ENCODE data around the gene DDIT3. TPM values are rescaled to one million over a fixed set of nuclear protein-coding genes. Genes with fewer than 3 reads are reported as not detected.
A peak's percentile ranks its signal among the peaks of the same experiment; 100 is the strongest.

DDIT3 gene
- total RNA-seq, 2 donors from 2014 or later, result 9.9 to 12.4 TPM

DNA sequence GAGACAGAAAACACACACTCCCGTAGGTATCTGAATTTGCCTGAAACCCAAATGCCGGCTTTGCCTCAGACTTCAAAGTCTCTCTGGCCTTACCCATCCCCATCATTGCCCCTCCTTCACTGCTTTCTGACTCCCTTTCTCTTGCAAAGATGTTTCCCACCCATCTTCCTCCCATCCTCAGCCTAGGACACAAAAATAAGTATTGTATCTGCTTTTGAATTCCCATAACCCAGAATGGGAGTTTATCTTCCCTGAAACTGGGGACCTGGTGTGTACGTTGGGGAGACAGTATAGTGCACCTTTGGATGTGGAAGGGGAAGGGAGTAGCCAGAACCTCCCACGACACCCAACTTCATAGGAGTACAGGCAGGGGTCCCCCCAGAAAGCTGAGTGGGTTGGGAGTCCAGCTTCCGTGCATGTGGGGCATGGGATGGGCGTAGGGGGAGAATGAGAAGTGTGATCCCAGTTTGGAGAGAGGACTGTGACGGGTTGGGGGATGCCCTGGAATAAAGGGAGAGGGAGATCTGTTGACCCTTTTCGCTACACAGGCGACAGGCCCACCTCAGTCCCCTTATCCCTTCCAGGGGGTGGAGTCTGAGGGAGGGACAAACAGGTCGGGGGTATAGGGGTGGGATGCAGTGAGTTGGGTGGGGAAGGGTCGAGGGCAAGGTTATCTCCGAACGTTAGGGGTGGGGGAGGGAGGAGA, 29.0 kb upstream of the DDIT3 start:
- Histone ChIP-seq H3K36me3 (ENCODE audit: control insufficient read depth, insufficient read depth, low read length) (peaks cover 12% of the 10 kb centered on the region), H3K27ac (ENCODE audit: low read depth, low read length) (no peak overlapping the region), H3K4me3 (ENCODE audit: low read length) (peak overlapping the region; percentile 81), H3K9me3 (ENCODE audit: control insufficient read depth, low read length) (no peaks in the 10 kb centered on the region), H3K4me1 (ENCODE audit: control insufficient read depth, insufficient read depth, low read length) (peaks cover 4% of the 10 kb centered on the region), H3K27me3 (ENCODE audit: control insufficient read depth, insufficient read depth, low read length, poor library complexity, severe bottlenecking) (peaks cover 32% of the 10 kb centered on the region), H3K9ac (ENCODE audit: extremely low read depth, low read length, poor library complexity, severe bottlenecking) (no peak overlapping the region)
- H3K4me1 Mint-ChIP-seq, result peaks cover 23% of the 10 kb centered on the region
- DNase-seq, result peak; percentile 49
- TF ChIP-seq, protein P1, sequence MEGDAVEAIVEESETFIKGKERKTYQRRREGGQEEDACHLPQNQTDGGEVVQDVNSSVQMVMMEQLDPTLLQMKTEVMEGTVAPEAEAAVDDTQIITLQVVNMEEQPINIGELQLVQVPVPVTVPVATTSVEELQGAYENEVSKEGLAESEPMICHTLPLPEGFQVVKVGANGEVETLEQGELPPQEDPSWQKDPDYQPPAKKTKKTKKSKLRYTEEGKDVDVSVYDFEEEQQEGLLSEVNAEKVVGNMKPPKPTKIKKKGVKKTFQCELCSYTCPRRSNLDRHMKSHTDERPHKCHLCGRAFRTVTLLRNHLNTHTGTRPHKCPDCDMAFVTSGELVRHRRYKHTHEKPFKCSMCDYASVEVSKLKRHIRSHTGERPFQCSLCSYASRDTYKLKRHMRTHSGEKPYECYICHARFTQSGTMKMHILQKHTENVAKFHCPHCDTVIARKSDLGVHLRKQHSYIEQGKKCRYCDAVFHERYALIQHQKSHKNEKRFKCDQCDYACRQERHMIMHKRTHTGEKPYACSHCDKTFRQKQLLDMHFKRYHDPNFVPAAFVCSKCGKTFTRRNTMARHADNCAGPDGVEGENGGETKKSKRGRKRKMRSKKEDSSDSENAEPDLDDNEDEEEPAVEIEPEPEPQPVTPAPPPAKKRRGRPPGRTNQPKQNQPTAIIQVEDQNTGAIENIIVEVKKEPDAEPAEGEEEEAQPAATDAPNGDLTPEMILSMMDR (conservative IDR thresholded peaks at IDR 0.05), result no peak
- H3K4me3 Mint-ChIP-seq, result peak overlapping the region; percentile 70
- no peaks in the 10 kb centered on the region for H3K9me3 Mint-ChIP-seq
- peaks cover 38% of the 10 kb centered on the region for H3K27me3 Mint-ChIP-seq (ENCODE audit: insufficient read depth)
- no peak overlapping the region for H3K27ac Mint-ChIP-seq
- WGBS, 2 experiments (ENCODE audit: insufficient coverage in 1 of 2, insufficient read length in 1 of 2), result 38 to 48% methylated on average over 4 to 13 of the region's 13 CpGs
- peaks cover 2% of the 10 kb centered on the region for H3K36me3 Mint-ChIP-seq (ENCODE audit: low read depth)

DNA sequence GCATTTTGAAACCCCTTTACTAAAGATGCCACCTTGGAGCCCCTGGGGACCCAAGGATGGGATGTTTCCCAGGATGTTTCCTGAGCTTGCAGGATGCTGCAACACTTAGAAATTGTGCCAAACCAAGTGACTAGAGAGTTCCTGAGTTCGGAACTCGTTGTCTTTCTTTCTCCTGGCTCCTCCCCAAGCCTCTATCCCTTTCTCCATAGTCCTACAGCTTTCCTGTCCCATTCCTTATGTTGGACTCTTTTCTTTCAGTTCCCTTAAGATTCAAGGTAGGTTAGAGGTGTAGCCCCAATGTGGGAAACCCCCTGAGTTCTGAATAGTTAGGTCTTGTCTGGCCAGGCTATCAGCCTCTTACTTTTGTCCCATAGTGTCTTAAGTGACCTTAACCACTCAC, 28.2 kb upstream of the DDIT3 start:
- H3K27me3 Mint-ChIP-seq (ENCODE audit: insufficient read depth), result peaks cover 38% of the 10 kb centered on the region
- no peak overlapping the region for H3K27ac Mint-ChIP-seq
- no peak for DNase-seq
- H3K36me3 Mint-ChIP-seq (ENCODE audit: low read depth), result peaks cover 2% of the 10 kb centered on the region
- peaks cover 4% of the 10 kb centered on the region for H3K4me1 ChIP-seq (ENCODE audit: control insufficient read depth, insufficient read depth, low read length)
- 74 to 81% methylated on average over 2 of the region's 2 CpGs for WGBS, 2 experiments (ENCODE audit: insufficient coverage in 1 of 2, insufficient read length in 1 of 2)
- peaks cover 32% of the 10 kb centered on the region for H3K27me3 ChIP-seq (ENCODE audit: control insufficient read depth, insufficient read depth, low read length, poor library complexity, severe bottlenecking)
- no peak overlapping the region for H3K27ac ChIP-seq (ENCODE audit: low read depth, low read length)
- H3K9me3 Mint-ChIP-seq, result no peaks in the 10 kb centered on the region
- peaks cover 23% of the 10 kb centered on the region for H3K4me1 Mint-ChIP-seq
- no peak overlapping the region for H3K4me3 ChIP-seq (ENCODE audit: low read length)
- no peak overlapping the region for H3K9ac ChIP-seq (ENCODE audit: extremely low read depth, low read length, poor library complexity, severe bottlenecking)
- H3K36me3 ChIP-seq (ENCODE audit: control insufficient read depth, insufficient read depth, low read length), result peaks cover 12% of the 10 kb centered on the region
- no peak overlapping the region for H3K4me3 Mint-ChIP-seq
- no peaks in the 10 kb centered on the region for H3K9me3 ChIP-seq (ENCODE audit: control insufficient read depth, low read length)
- TF ChIP-seq, protein P1 (conservative IDR thresholded peaks at IDR 0.05), result no peak

DNA sequence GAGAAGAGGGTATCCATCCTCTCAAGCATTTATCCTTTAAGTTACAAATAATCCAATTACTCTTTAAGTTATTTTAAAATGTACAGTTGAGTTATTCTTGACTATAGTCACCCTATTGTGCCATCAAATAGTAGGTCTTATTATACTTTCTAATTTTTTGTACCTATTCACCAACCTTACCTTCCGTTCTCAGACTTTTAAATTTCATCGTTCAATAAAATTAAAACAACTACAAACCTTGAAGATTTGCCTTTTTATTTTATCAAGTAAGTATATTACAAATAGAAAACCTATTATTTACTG, 27.6 kb upstream of the DDIT3 start:
- Mint-ChIP-seq H3K27me3 (ENCODE audit: insufficient read depth) (peaks cover 38% of the 10 kb centered on the region), H3K36me3 (ENCODE audit: low read depth) (peaks cover 4% of the 10 kb centered on the region), H3K4me3 (no peak overlapping the region), H3K27ac (no peak overlapping the region), H3K9me3 (no peaks in the 10 kb centered on the region), H3K4me1 (peaks cover 23% of the 10 kb centered on the region)
- H3K9ac ChIP-seq (ENCODE audit: extremely low read depth, low read length, poor library complexity, severe bottlenecking), result no peak overlapping the region
- H3K27ac ChIP-seq (ENCODE audit: low read depth, low read length), result no peak overlapping the region
- H3K4me1 ChIP-seq (ENCODE audit: control insufficient read depth, insufficient read depth, low read length), result peaks cover 4% of the 10 kb centered on the region
- TF ChIP-seq, protein P1 (conservative IDR thresholded peaks at IDR 0.05), result no peak
- peaks cover 32% of the 10 kb centered on the region for H3K27me3 ChIP-seq (ENCODE audit: control insufficient read depth, insufficient read depth, low read length, poor library complexity, severe bottlenecking)
- H3K4me3 ChIP-seq (ENCODE audit: low read length), result no peak overlapping the region
- H3K9me3 ChIP-seq (ENCODE audit: control insufficient read depth, low read length), result no peaks in the 10 kb centered on the region
- H3K36me3 ChIP-seq (ENCODE audit: control insufficient read depth, insufficient read depth, low read length), result peaks cover 12% of the 10 kb centered on the region
- WGBS, 2 experiments (ENCODE audit: insufficient coverage in 1 of 2, insufficient read length in 1 of 2), result 100% methylated on average over 2 of the region's 2 CpGs; no CpG with 5 or more reads in 1 of the 2 experiments
- no peak for DNase-seq

All from endodermal cell (in vitro differentiated cells).